ENCODE data around the gene YDJC. TPM values are rescaled to one million over a fixed set of nuclear protein-coding genes. Genes with fewer than 3 reads are reported as not detected.
A peak's percentile ranks its signal among the peaks of the same experiment; 100 is the strongest.

YDJC gene
- total and polyA plus RNA-seq, 9 of the 15 experiments (the other 6 are each of a cell fraction or from before 2014, with no cell fraction given), result 13.5 to 871 (median 164) TPM

DNA sequence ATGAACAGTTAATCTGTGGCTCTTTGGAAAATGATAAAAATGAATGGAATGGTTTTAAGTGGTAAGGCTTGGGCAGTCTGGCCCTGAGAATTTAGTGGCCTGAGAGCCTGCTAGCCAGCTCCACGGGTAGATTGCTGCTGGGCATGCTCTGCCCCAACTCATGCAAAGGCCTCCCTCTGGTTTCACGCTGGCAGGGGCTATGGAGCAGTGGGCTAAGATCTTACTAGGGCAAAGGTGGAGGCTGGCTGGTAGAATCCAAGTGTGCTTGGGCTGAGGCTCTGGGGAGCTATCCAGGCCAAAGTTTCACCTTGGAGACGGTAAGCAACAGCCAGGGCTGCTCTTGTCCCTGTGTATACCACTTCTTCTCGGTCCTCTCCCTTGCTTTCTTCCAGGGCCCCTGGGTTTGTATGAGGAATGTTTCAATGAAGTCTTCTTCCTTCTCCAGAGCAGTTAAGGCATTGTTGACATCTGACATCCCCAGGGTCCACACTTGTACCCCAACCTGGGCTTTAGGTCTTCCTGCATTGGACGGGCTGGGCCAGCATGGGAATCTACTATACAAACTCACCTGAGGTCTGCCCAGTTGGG lies 34.9 kb downstream of the YDJC start (continued):
- no peak for TF ChIP-seq FOXM1 (IDR thresholded peaks at IDR 0.05; ENCODE audit: low read depth)
- TF ChIP-seq FOXM1 (CRISPR knock-in tag; IDR thresholded peaks at IDR 0.05; ENCODE audit: low read depth), result no peak
- peak; percentile 38; the same call in 1 of the 2 replicates for TF ChIP-seq POLR2G (IDR thresholded peaks at IDR 0.05; ENCODE audit: low read depth, low read length)
- no peak for TF ChIP-seq KDM2B (CRISPR knock-in tag; IDR thresholded peaks at IDR 0.05)
- TF ChIP-seq, protein P1, sequence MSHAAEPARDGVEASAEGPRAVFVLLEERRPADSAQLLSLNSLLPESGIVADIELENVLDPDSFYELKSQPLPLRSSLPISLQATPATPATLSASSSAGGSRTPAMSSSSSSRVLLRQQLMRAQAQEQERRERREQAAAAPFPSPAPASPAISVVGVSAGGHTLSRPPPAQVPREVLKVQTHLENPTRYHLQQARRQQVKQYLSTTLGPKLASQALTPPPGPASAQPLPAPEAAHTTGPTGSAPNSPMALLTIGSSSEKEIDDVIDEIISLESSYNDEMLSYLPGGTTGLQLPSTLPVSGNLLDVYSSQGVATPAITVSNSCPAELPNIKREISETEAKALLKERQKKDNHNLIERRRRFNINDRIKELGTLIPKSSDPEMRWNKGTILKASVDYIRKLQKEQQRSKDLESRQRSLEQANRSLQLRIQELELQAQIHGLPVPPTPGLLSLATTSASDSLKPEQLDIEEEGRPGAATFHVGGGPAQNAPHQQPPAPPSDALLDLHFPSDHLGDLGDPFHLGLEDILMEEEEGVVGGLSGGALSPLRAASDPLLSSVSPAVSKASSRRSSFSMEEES (CRISPR knock-in tag; IDR thresholded peaks at IDR 0.05), result no peak
- TF ChIP-seq, protein P2, sequence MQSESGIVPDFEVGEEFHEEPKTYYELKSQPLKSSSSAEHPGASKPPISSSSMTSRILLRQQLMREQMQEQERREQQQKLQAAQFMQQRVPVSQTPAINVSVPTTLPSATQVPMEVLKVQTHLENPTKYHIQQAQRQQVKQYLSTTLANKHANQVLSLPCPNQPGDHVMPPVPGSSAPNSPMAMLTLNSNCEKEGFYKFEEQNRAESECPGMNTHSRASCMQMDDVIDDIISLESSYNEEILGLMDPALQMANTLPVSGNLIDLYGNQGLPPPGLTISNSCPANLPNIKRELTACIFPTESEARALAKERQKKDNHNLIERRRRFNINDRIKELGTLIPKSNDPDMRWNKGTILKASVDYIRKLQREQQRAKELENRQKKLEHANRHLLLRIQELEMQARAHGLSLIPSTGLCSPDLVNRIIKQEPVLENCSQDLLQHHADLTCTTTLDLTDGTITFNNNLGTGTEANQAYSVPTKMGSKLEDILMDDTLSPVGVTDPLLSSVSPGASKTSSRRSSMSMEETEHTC (IDR thresholded peaks at IDR 0.05), result no peak
- no peak for TF ChIP-seq ZBTB17 (CRISPR knock-in tag; IDR thresholded peaks at IDR 0.05)
- TF ChIP-seq NR2C2 (CRISPR knock-in tag; IDR thresholded peaks at IDR 0.05), result no peak
- no peak for TF ChIP-seq NR2C2 (tag; IDR thresholded peaks at IDR 0.05)
- no peak for TF ChIP-seq SMAD2 (IDR thresholded peaks at IDR 0.05; ENCODE audit: low read depth, low read length)
- TF ChIP-seq PTRF (tag; IDR thresholded peaks at IDR 0.05), result no peak
- no peak for TF ChIP-seq ZNF696 (CRISPR knock-in tag; conservative IDR thresholded peaks at IDR 0.05)
- TF ChIP-seq, protein P3, sequence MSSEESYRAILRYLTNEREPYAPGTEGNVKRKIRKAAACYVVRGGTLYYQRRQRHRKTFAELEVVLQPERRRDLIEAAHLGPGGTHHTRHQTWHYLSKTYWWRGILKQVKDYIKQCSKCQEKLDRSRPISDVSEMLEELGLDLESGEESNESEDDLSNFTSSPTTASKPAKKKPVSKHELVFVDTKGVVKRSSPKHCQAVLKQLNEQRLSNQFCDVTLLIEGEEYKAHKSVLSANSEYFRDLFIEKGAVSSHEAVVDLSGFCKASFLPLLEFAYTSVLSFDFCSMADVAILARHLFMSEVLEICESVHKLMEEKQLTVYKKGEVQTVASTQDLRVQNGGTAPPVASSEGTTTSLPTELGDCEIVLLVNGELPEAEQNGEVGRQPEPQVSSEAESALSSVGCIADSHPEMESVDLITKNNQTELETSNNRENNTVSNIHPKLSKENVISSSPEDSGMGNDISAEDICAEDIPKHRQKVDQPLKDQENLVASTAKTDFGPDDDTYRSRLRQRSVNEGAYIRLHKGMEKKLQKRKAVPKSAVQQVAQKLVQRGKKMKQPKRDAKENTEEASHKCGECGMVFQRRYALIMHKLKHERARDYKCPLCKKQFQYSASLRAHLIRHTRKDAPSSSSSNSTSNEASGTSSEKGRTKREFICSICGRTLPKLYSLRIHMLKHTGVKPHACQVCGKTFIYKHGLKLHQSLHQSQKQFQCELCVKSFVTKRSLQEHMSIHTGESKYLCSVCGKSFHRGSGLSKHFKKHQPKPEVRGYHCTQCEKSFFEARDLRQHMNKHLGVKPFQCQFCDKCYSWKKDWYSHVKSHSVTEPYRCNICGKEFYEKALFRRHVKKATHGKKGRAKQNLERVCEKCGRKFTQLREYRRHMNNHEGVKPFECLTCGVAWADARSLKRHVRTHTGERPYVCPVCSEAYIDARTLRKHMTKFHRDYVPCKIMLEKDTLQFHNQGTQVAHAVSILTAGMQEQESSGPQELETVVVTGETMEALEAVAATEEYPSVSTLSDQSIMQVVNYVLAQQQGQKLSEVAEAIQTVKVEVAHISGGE (CRISPR knock-in tag; IDR thresholded peaks at IDR 0.05), result no peak
- TF ChIP-seq EZH2 (IDR thresholded peaks at IDR 0.05; ENCODE audit: borderline replicate concordance, low read depth, low read length), result no peak
- TF ChIP-seq, protein P4, sequence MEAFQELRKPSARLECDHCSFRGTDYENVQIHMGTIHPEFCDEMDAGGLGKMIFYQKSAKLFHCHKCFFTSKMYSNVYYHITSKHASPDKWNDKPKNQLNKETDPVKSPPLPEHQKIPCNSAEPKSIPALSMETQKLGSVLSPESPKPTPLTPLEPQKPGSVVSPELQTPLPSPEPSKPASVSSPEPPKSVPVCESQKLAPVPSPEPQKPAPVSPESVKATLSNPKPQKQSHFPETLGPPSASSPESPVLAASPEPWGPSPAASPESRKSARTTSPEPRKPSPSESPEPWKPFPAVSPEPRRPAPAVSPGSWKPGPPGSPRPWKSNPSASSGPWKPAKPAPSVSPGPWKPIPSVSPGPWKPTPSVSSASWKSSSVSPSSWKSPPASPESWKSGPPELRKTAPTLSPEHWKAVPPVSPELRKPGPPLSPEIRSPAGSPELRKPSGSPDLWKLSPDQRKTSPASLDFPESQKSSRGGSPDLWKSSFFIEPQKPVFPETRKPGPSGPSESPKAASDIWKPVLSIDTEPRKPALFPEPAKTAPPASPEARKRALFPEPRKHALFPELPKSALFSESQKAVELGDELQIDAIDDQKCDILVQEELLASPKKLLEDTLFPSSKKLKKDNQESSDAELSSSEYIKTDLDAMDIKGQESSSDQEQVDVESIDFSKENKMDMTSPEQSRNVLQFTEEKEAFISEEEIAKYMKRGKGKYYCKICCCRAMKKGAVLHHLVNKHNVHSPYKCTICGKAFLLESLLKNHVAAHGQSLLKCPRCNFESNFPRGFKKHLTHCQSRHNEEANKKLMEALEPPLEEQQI (IDR thresholded peaks at IDR 0.05), result no peak
- 0 out of 2 replicates have a peak, but pooled peaks have one; percentile 40 for TF ChIP-seq PML (IDR thresholded peaks at IDR 0.05; ENCODE audit: low read length)
- TF ChIP-seq GABPB1 (CRISPR knock-in tag; IDR thresholded peaks at IDR 0.05), result no peak
- TF ChIP-seq CREB3 (tag; conservative IDR thresholded peaks at IDR 0.05; ENCODE audit: low read depth), result no peak

Data from K562 (cell line).